K562 (cell line): ENCODE measurements around the gene CHL1. TPM values are rescaled to one million over a fixed set of nuclear protein-coding genes. Genes with fewer than 3 reads are reported as not detected.

Source experiments
- ATAC-seq: fragments of 200-7000 bp; cut with Tn5 transposase; 3 replicates; pipeline ENCODE4 v1.9.1; 2020; ENCODE audit warnings: moderate library complexity
- BruUV-seq: library from RNA; stranded (reverse); fragments of 400-500 nt; replicated peaks from 2 replicates; lab custom pipeline; 2021; lab: Mats Ljungman, UMichigan
- CTCF ChIA-PET: fragments of 300-600 bp; formaldehyde crosslinking; extraction: SDS; loops from one replicate; lab custom pipeline; 2021; ENCODE audit warnings: low intra/inter-chr PET ratio; lab: Yijun Ruan, JAX
- POLR2A ChIA-PET: fragments of 300-600, 350-650 bp; sonication (Branson Sonifier 250); formaldehyde crosslinking; extraction: SDS; loops from one replicate; lab custom pipeline; 2021; ENCODE audit warnings: antibody characterized with exemption, inconsistent platforms; lab: Yijun Ruan, JAX
- DNase-seq, 4 experiments: peaks; one replicate each; pipeline versions ENCODE4 v3.0.0 to v3.0.0-alpha.2; 2011 to 2018; ENCODE audit warnings: low spot score in 3 of 4, mixed read lengths in 3 of 4; ENCODE audit errors: extremely low read depth in 1 of 4
- FAIRE-seq: peaks from 2 replicates; lab custom pipeline; 2011; peaks lifted over from hg19 to GRCh38; lab: Jason Lieb, UNC
- H2AFZ ChIP-seq: 2 replicates; pipeline ENCODE4 v1.6.0; 2011; ENCODE audit warnings: low read depth, low read length, control low read depth, inconsistent platforms
- H3K27ac ChIP-seq: fragments of 200-600 bp; 3 replicates; pipeline ENCODE4 v1.8.0; 2011; ENCODE audit warnings: low read depth, mild to moderate bottlenecking, control low read depth, inconsistent platforms, low read length, moderate library complexity, mixed read lengths; ENCODE audit errors: extremely low read depth
- H3K27me3 ChIP-seq, 2 experiments: fragments of 300-600 bp in 1 of 2; 2 replicates in 1 of 2; 3 replicates in 1 of 2; pipeline versions ENCODE4 v1.6.0 to v1.8.0; 2011; ENCODE audit warnings: inconsistent platforms in 2 of 2, low read length in 2 of 2, mild to moderate bottlenecking in 1 of 2, mixed read lengths in 1 of 2, moderate library complexity in 1 of 2; ENCODE audit not compliant: control insufficient read depth in 2 of 2, insufficient read depth in 2 of 2
- H3K36me3 ChIP-seq: fragments of 300-600 bp; 3 replicates; pipeline ENCODE4 v1.8.0; 2011; ENCODE audit warnings: mild to moderate bottlenecking, low read length, inconsistent platforms; ENCODE audit not compliant: control insufficient read depth, insufficient read depth
- H3K4me1 ChIP-seq, 2 experiments: fragments of 200-600 bp in 1 of 2; replicated peaks in 1 of 2; 2 replicates in 1 of 2; 3 replicates in 1 of 2; pipeline versions ENCODE4 v1.5.1 to v1.8.0; 2011; ENCODE audit warnings: inconsistent platforms in 2 of 2, low read length in 2 of 2, mild to moderate bottlenecking in 1 of 2, mixed read lengths in 1 of 2, moderate library complexity in 1 of 2; ENCODE audit not compliant: control insufficient read depth in 2 of 2, insufficient read depth in 2 of 2
- H3K4me2 ChIP-seq: 2 replicates; pipeline ENCODE4 v1.6.1; 2011; ENCODE audit warnings: low read length, control low read depth, inconsistent platforms, mixed read lengths; ENCODE audit not compliant: insufficient read depth
- H3K4me3 ChIP-seq: fragments of 200-600 bp; sonication (generic), shearing (Covaris generic); 2 replicates; pipeline ENCODE4 v1.5.1; 2016; ENCODE audit warnings: control low read depth, inconsistent platforms
- H3K79me2 ChIP-seq: fragments of 200-600 bp; 3 replicates; pipeline ENCODE4 v1.8.0; 2011; ENCODE audit warnings: low read length, inconsistent platforms; ENCODE audit not compliant: control insufficient read depth, insufficient read depth
- H3K9ac ChIP-seq, 2 experiments: 2 replicates each; pipeline versions ENCODE4 v1.6.0 to v1.6.1; 2011; ENCODE audit warnings: low read depth in 2 of 2, low read length in 2 of 2, control low read depth in 1 of 2, inconsistent platforms in 1 of 2, mild to moderate bottlenecking in 1 of 2, mixed read lengths in 1 of 2; ENCODE audit not compliant: insufficient read depth in 1 of 2
- H3K9me1 ChIP-seq: one replicate; pipeline ENCODE4 v1.6.0; 2011; ENCODE audit warnings: inconsistent platforms, mild to moderate bottlenecking, low read length, moderate library complexity; ENCODE audit not compliant: control insufficient read depth, insufficient read depth
- H3K9me3 ChIP-seq: replicated peaks from 2 replicates; pipeline ENCODE4 v1.5.1; 2011; ENCODE audit warnings: low read depth, low read length, inconsistent platforms; ENCODE audit not compliant: control insufficient read depth, insufficient read depth
- H4K20me1 ChIP-seq: replicated peaks from 2 replicates; pipeline ENCODE4 v1.6.1; 2011; ENCODE audit warnings: low read length, inconsistent platforms, mixed read lengths; ENCODE audit not compliant: control insufficient read depth, insufficient read depth
- MTA1 ChIP-seq: fragments of 450-650 bp; IDR thresholded peaks from 2 replicates; pipeline ENCODE4 v1.6.1; 2017; ENCODE audit warnings: borderline replicate concordance
- PRDM10 ChIP-seq: fragments of 450-650 bp; IDR thresholded peaks from 2 replicates; pipeline ENCODE4 v1.6.1; 2018; ENCODE audit not compliant: partially characterized antibody
- RBM14 ChIP-seq: fragments of 200-400 bp; formaldehyde crosslinking; IDR thresholded peaks from 2 replicates; pipeline ENCODE4 v1.6.1; 2018; ENCODE audit warnings: low read depth, mild to moderate bottlenecking, low read length, moderate library complexity, borderline replicate concordance; ENCODE audit not compliant: insufficient read depth
- SUPT5H ChIP-seq: fragments of 450-650 bp; IDR thresholded peaks from 2 replicates; pipeline ENCODE4 v1.6.1; 2016
- ZHX1 ChIP-seq: fragments of 150-350 bp; conservative IDR thresholded peaks from 2 replicates; pipeline ENCODE4 v1.6.1; 2014; ENCODE audit warnings: low read length
- ZNF143 ChIP-seq: sonication (generic); formaldehyde crosslinking; IDR thresholded peaks from 2 replicates; pipeline ENCODE4 v1.9.0; 2022; ENCODE audit warnings: mild to moderate bottlenecking, missing genetic modification reagents
- ZNF384 ChIP-seq: IDR thresholded peaks from 2 replicates; pipeline ENCODE4 v1.6.1; 2012; ENCODE audit warnings: low read depth, low read length, improper control_type of control experiment
- WGBS: fragments of 100-300 bp; shearing (Covaris generic); methylation state at CpG from one replicate; pipeline ENCODE4 v1.1.6; 2016; ENCODE audit warnings: low coverage, mixed read lengths; ENCODE audit not compliant: insufficient coverage; ENCODE audit errors: missing lambda C conversion rate; 5-methylcytosine and 5-hydroxymethylcytosine counted together
- in situ Hi-C: fragments of 300-500 bp; cut with MboI; formaldehyde crosslinking; loops from 4 replicates; pipeline ENCODE4 v1.15.0; 2018; ENCODE audit warnings: inconsistent platforms, mixed read lengths
- intact Hi-C: fragments of 100-400 bp; cut with micrococcal nuclease; formaldehyde crosslinking; loops from 2 replicates; pipeline ENCODE4 v1.14.2; 2022
- polyA plus RNA-seq, 8 experiments: library from polyadenylated mRNA; depleted of rRNA in 4 of 8; stranded (reverse) in 5 of 8; unstranded in 3 of 8; fragments of >200 nt; fragmentation: Nextera tagmentation in 2 of 8; fragmentation: Illumina TruSeq in 1 of 8; extraction: Ambion mirVana in 2 of 8; extraction: Trizol in 1 of 8; gene quantifications; 2 replicates each; pipeline versions ENCODE4 v1.2.1 to v1.2.3, GENCODE V29; 2011 to 2014; ENCODE audit warnings: inconsistent platforms in 1 of 8, missing spikeins in 1 of 8
- total RNA-seq, 7 experiments: library from RNA; depleted of rRNA in 6 of 7; stranded (reverse); fragments of >200 nt in 6 of 7; fragmentation: Illumina TruSeq in 2 of 7; extraction: Trizol in 2 of 7; gene quantifications; 2 replicates each; pipeline versions ENCODE4 v1.2.1 to v1.2.3, GENCODE V29; 2011 to 2021; ENCODE audit warnings: low replicate concordance in 1 of 7

CHL1 gene
- total and polyA plus RNA-seq, 9 of the 15 experiments (the other 6 are each of a cell fraction or from before 2014, with no cell fraction given), result 0.02 TPM; not detected in 8

- CTCF ChIA-PET, result no interaction called here
- TF ChIP-seq SUPT5H, result no peak
- TF ChIP-seq RBM14, result no peak
- no peak for TF ChIP-seq PRDM10
- TF ChIP-seq ZNF384, result no peak
- no peak for TF ChIP-seq ZNF143
- TF ChIP-seq ZHX1, result no peak
- no peak for TF ChIP-seq MTA1
- Histone ChIP-seq H4K20me1 (no peaks in the 10 kb centered on the region), H3K4me1 (no peaks in the 10 kb centered on the region), H3K4me3 (no peak overlapping the region), H3K9me3 (no peaks in the 10 kb centered on the region; the same call in 1 of the 2 replicates), H3K4me2 (no peak overlapping the region), H2AFZ (no peak overlapping the region), H3K36me3 (no peaks in the 10 kb centered on the region), H3K27me3 (no peaks in the 10 kb centered on the region), H3K79me2 (no peaks in the 10 kb centered on the region), H3K27ac (no peak overlapping the region), H3K9ac (no peak overlapping the region), H3K9me1 (no peaks in the 10 kb centered on the region)
- DNase-seq (no peak), FAIRE-seq (no peak), ATAC-seq (no peak)
- POLR2A ChIA-PET, result no interaction called here
- intact Hi-C loops (no loop called here), in situ Hi-C loops (no loop called here)
- WGBS, result 2% methylated on average over 4 of the region's 4 CpGs
- BruUV-seq, result no TSS peak
Measured at GRCh38 chr3:356952-357351, 160.4 kb downstream of the CHL1 start.
